ENCODE measurements around the gene CD79B. TPM values are rescaled to one million over a fixed set of nuclear protein-coding genes. Genes with fewer than 3 reads are reported as not detected.

The CD79B gene
- total RNA-seq, 1 experiment from 2014 or later, result not detected

Other genes with a start within 250 kb of the CD79B start
- gene LIMD2, start 232.2 kb downstream of the CD79B start, total RNA-seq (2022), result 5.0 and 8.0 TPM in 2 replicates
- gene STRADA, start 190.5 kb downstream of the CD79B start, total RNA-seq (2022), result 18.1 and 18.2 TPM in 2 replicates
- gene CCDC47, start 158.7 kb downstream of the CD79B start, total RNA-seq (2022), result 80.5 and 82.0 TPM in 2 replicates
- gene DDX42, start 158.2 kb downstream of the CD79B start, total RNA-seq (2022), result 87.8 and 99.5 TPM in 2 replicates
- 91.4 and 95.1 TPM in 2 replicates for gene PSMC5, start 104.9 kb downstream of the CD79B start, total RNA-seq (2022)
- gene FTSJ3, start 104.7 kb downstream of the CD79B start, total RNA-seq (2022), result 43.3 and 46.0 TPM in 2 replicates
- gene SMARCD2, start 89.6 kb downstream of the CD79B start, total RNA-seq (2022), result 46.7 and 50.6 TPM in 2 replicates
- gene CSH2, start 58.7 kb downstream of the CD79B start, total RNA-seq (2022), result not detected in 2 replicates
- gene GH2, start 50.4 kb downstream of the CD79B start, total RNA-seq (2022), result not detected in 2 replicates
- not detected in 2 replicates for gene CSH1, start 35.8 kb downstream of the CD79B start, total RNA-seq (2022)
- gene CSHL1, start 21.1 kb downstream of the CD79B start, total RNA-seq (2022), result not detected in 2 replicates
- not detected in 2 replicates for gene GH1, start 13.5 kb downstream of the CD79B start, total RNA-seq (2022)
- gene SCN4A, start 40.6 kb upstream of the CD79B start, total RNA-seq (2022), result not detected in 2 replicates
- gene PRR29, start 66.0 kb upstream of the CD79B start, total RNA-seq (2022), result 0.47 and 0.61 TPM in 2 replicates
- gene ICAM2, start 88.3 kb upstream of the CD79B start, total RNA-seq (2022), result 3.6 and 4.4 TPM in 2 replicates
- gene ERN1, start 197.8 kb upstream of the CD79B start, total RNA-seq (2022), result 16.5 and 17.3 TPM in 2 replicates